DND-41 (cell line): ENCODE measurements around the gene TAL1.

Source experiments
- ATAC-seq: fragments of 200-7000 bp; cut with Tn5 transposase; 3 replicates; pipeline ENCODE4 v1.9.1; 2021; ENCODE audit warnings: low read depth; ENCODE audit not compliant: insufficient read depth
- DNase-seq: peaks from one replicate; pipeline ENCODE4 v3.0.0-alpha.2; 2020
- H2AFZ ChIP-seq: 2 replicates; pipeline ENCODE4 v1.6.0; 2012; ENCODE audit warnings: low read depth, low read length
- H3K27ac ChIP-seq: 2 replicates; pipeline ENCODE4 v1.5.1; 2012; ENCODE audit warnings: low read length, inconsistent platforms
- H3K27me3 ChIP-seq: fragments of 200-600 bp; sonication (generic); 2 replicates; pipeline ENCODE4 v1.6.0; 2012; ENCODE audit warnings: low read length, mild to moderate bottlenecking, inconsistent platforms; ENCODE audit not compliant: insufficient read depth, poor library complexity
- H3K36me3 ChIP-seq: 2 replicates; pipeline ENCODE4 v1.5.1; 2012; ENCODE audit warnings: low read length, inconsistent platforms; ENCODE audit not compliant: insufficient read depth
- H3K4me1 ChIP-seq: 2 replicates; pipeline ENCODE4 v1.5.1; 2012; ENCODE audit warnings: mild to moderate bottlenecking, low read length; ENCODE audit not compliant: insufficient read depth
- H3K4me2 ChIP-seq: 2 replicates; pipeline ENCODE4 v1.6.0; 2012; ENCODE audit warnings: mild to moderate bottlenecking, moderate library complexity, low read length, inconsistent platforms; ENCODE audit not compliant: insufficient read depth
- H3K4me3 ChIP-seq, 2 experiments: fragments of 200-600 bp in 1 of 2; shearing (Covaris generic) in 1 of 2; 2 replicates each; pipeline ENCODE4 v1.5.1; 2012 to 2016; ENCODE audit warnings: inconsistent platforms in 2 of 2, low read length in 2 of 2, mild to moderate bottlenecking in 2 of 2, low read depth in 1 of 2, moderate library complexity in 1 of 2
- H3K79me2 ChIP-seq: 2 replicates; pipeline ENCODE4 v1.6.0; 2012; ENCODE audit warnings: low read length, inconsistent platforms; ENCODE audit not compliant: insufficient read depth
- H3K9ac ChIP-seq: 2 replicates; pipeline ENCODE4 v1.6.0; 2012; ENCODE audit warnings: low read depth, mild to moderate bottlenecking, inconsistent platforms, low read length, moderate library complexity
- H3K9me3 ChIP-seq: 2 replicates; pipeline ENCODE4 v1.5.1; 2012; ENCODE audit warnings: low read length, moderate library complexity, mild to moderate bottlenecking, inconsistent platforms; ENCODE audit not compliant: insufficient read depth, severe bottlenecking
- H4K20me1 ChIP-seq: 2 replicates; pipeline ENCODE4 v1.6.0; 2012; ENCODE audit warnings: low read length; ENCODE audit not compliant: insufficient read depth
- EZH2 ChIP-seq: IDR thresholded peaks from 3 replicates; pipeline ENCODE4 v1.6.1; 2012; ENCODE audit warnings: borderline replicate concordance, low read depth, mild to moderate bottlenecking, moderate library complexity, low read length, inconsistent platforms; ENCODE audit not compliant: severe bottlenecking
- TF ChIP-seq, protein P1 (sequence below): IDR thresholded peaks from 2 replicates; pipeline ENCODE4 v1.5.1; 2012; ENCODE audit warnings: borderline replicate concordance, low read length, moderate library complexity, mild to moderate bottlenecking; ENCODE audit not compliant: poor library complexity, severe bottlenecking; ENCODE audit errors: extremely low read depth

Gene TAL1

DNA sequence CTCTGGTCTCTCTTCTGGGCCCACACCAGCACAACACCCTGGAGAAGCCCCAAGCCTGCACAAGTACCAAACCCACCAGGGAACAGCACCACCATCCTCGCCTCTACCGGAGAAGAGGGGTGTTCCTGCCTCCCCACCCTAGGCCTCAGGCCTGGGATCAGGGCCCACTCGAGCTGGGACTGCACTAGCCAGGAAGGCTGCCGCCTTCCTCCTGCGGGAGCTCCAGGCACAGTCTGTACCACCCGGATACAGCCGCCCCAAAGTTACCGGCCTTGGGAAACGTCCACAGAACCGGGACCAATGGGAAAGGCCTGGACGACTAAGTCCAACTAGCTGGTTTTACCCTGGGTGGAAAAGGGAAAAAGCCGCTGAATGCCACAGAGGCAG, 3.4 kb downstream of the TAL1 start:
- Histone ChIP-seq H3K79me2 (no peaks in the 10 kb centered on the region), H3K27ac (no peak overlapping the region), H2AFZ (no peak overlapping the region), H3K9ac (no peak overlapping the region), H3K27me3 (peaks cover 16% of the 10 kb centered on the region), H3K36me3 (no peaks in the 10 kb centered on the region), H3K4me2 (no peak overlapping the region), H3K4me3 (no peak overlapping the region), H4K20me1 (no peaks in the 10 kb centered on the region), H3K4me1 (no peaks in the 10 kb centered on the region), H3K9me3 (no peaks in the 10 kb centered on the region)
- TF ChIP-seq, protein P1, sequence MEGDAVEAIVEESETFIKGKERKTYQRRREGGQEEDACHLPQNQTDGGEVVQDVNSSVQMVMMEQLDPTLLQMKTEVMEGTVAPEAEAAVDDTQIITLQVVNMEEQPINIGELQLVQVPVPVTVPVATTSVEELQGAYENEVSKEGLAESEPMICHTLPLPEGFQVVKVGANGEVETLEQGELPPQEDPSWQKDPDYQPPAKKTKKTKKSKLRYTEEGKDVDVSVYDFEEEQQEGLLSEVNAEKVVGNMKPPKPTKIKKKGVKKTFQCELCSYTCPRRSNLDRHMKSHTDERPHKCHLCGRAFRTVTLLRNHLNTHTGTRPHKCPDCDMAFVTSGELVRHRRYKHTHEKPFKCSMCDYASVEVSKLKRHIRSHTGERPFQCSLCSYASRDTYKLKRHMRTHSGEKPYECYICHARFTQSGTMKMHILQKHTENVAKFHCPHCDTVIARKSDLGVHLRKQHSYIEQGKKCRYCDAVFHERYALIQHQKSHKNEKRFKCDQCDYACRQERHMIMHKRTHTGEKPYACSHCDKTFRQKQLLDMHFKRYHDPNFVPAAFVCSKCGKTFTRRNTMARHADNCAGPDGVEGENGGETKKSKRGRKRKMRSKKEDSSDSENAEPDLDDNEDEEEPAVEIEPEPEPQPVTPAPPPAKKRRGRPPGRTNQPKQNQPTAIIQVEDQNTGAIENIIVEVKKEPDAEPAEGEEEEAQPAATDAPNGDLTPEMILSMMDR, result no peak
- TF ChIP-seq EZH2, result no peak
- DNase-seq (no peak), ATAC-seq (no peak)

DNA sequence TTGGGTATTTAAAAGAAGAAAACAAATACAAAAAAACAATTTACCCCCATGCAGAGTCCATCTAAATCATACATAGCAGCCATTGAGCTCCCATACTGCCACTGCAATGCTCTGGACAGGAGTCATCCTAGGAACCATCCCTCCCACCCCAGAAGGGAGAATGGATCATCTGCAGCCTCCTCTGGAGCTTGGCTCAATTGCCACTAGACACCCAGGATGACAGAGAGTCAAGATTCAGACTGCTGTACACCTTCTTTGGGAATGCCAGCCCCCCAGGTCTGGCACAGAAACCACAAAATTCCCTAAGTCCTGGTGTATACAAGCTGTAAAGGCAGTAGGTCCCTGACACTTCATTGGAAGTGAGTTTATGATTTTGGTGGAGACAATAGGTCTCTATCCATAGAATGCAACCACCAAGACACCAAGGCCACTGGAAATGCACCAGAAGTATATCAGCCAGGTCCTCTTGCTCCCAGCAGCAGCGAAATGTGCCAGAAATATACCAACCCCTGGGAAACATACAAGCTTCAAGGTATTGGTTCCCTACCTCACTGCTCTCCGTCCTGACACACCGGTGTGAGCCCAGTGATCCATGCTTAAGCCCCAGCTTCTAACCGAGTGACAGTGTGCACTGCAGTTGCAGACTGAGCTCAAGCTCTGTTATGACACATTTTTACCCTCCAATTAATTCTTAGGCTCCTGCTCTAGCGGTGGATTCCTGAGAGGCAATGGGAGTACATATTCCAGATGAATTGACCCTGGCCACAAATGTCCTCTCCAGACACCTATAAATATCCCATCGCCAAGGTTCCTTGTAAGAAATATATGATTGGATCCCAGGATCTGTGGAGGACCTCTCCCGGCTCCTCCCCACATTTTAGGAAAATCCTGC, 4.4 kb downstream of the TAL1 start:
- Histone ChIP-seq H3K9ac (no peak overlapping the region), H3K4me1 (no peaks in the 10 kb centered on the region)
- no peak for ATAC-seq

DNA sequence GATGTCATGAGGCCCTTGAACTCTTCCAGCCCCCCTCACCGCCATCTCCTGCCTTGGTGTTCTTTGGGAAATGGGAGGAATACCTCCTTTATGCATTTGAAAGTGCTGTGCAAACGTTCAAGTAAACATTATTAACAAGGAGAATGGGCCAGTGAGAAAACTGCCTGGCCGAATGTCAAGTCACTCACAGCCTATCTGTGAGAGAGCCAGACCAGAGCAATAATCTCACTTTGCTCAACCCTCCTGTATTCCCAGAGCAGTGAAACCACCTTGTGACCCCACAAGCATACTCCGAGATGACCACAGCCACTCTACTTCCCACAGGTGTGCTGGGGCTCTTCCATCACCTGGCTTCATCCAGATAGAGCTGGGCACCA, 5.2 kb downstream of the TAL1 start:
- TF ChIP-seq, protein P1, result no peak
- TF ChIP-seq EZH2, result no peak
- Histone ChIP-seq H3K36me3 (no peaks in the 10 kb centered on the region), H4K20me1 (no peaks in the 10 kb centered on the region), H3K27ac (no peak overlapping the region), H3K79me2 (no peaks in the 10 kb centered on the region), H3K4me2 (no peak overlapping the region), H3K9ac (no peak overlapping the region), H3K9me3 (no peaks in the 10 kb centered on the region), H3K4me1 (no peaks in the 10 kb centered on the region), H3K27me3 (peaks cover 16% of the 10 kb centered on the region), H3K4me3 (no peak overlapping the region), H2AFZ (no peak overlapping the region)
- no peak for DNase-seq
- ATAC-seq, result no peak

More for the DNA sequence above, 4.4 kb downstream of the TAL1 start:
- DNase-seq, result no peak
- Histone ChIP-seq H3K27me3 (peaks cover 16% of the 10 kb centered on the region), H3K4me2 (no peak overlapping the region), H3K36me3 (no peaks in the 10 kb centered on the region), H3K79me2 (no peaks in the 10 kb centered on the region), H2AFZ (no peak overlapping the region), H4K20me1 (no peaks in the 10 kb centered on the region), H3K9me3 (no peaks in the 10 kb centered on the region), H3K4me3 (no peak overlapping the region), H3K27ac (no peak overlapping the region)
- no peak for TF ChIP-seq EZH2

DNA sequence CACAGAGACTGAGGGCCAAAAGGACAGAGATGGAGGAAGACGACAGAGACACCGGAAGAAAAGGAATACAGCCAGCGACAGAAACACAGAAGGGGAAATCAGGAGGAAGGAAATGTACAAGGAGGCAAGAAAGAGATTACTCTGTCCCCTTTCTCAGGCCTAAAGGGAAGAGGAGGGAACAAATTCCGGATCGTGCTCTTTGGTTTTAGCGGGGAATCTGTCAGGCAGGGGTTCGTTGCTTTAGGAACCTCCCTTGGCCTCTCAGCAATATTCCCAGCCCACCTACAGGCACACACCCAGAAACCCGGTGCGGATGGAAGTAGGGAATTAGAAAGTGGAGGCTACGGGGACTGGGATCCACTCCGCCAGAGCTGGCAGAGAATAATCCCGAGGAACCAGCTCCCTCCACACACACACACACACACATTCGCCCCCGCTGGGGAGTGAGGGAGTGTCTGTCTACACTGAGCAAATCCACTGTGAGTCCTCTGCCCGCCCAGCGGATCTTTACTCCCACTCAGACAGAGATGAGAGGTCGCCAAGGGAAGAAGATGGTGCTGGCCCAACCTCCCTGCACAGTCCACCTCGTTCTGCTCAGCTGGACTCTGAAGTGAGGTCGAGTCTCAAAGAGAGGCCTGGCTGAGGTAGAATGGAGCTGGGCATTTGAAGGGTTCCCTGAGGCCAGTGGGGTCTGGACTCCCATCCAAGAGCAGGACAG, 5.7 kb downstream of the TAL1 start:
- ATAC-seq (no peak), DNase-seq (no peak)
- no peak overlapping the region for H2AFZ ChIP-seq
- no peaks in the 10 kb centered on the region for H3K79me2 ChIP-seq
- H3K4me2 ChIP-seq, result no peak overlapping the region
- H3K4me3 ChIP-seq, result no peak overlapping the region
- H4K20me1 ChIP-seq, result no peaks in the 10 kb centered on the region
- H3K9me3 ChIP-seq, result no peaks in the 10 kb centered on the region
- H3K4me1 ChIP-seq, result no peaks in the 10 kb centered on the region
- H3K9ac ChIP-seq, result no peak overlapping the region
- TF ChIP-seq, protein P1, result no peak
- TF ChIP-seq EZH2, result no peak
- no peak overlapping the region for H3K27ac ChIP-seq
- H3K36me3 ChIP-seq, result no peaks in the 10 kb centered on the region
- peaks cover 16% of the 10 kb centered on the region for H3K27me3 ChIP-seq
